HEK293 (cell line): ENCODE measurements around the gene DIS3L2.
"Not testable (repeated sequence)": the region's sequence is repeated elsewhere in the genome, so short reads cannot be mapped to it uniquely, and the experiment has no call there.

Experiments used
- CTCF ChIA-PET: fragments of 350-600 bp; formaldehyde crosslinking; extraction: SDS; loops from one replicate; lab custom pipeline; 2021; ENCODE audit warnings: antibody characterized with exemption; lab: Yijun Ruan, JAX
- POLR2A ChIA-PET: fragments of 300-600 bp; formaldehyde crosslinking; extraction: SDS; loops from one replicate; lab custom pipeline; 2020; ENCODE audit warnings: antibody characterized with exemption, inconsistent platforms; lab: Yijun Ruan, JAX
- H3K27ac ChIP-seq: fragments of 200-500 bp; sonication (Bioruptor generic); 2 replicates; pipeline ENCODE4 v1.5.1; 2014; ENCODE audit warnings: low read depth, low read length, control low read depth, inconsistent platforms; ENCODE audit errors: extremely low read depth
- H3K36me3 ChIP-seq, 2 experiments: fragments of 200-500 bp in 1 of 2; sonication (Bioruptor generic) in 1 of 2; 1 replicate in 1 of 2; 2 replicates in 1 of 2; pipeline ENCODE4 v1.5.1; 2014 to 2017; ENCODE audit warnings: inconsistent platforms in 2 of 2, low read length in 2 of 2; ENCODE audit not compliant: control insufficient read depth in 2 of 2, insufficient read depth in 1 of 2
- H3K4me1 ChIP-seq: fragments of 200-500 bp; sonication (Bioruptor generic); 2 replicates; pipeline ENCODE4 v1.5.1; 2014; ENCODE audit warnings: mild to moderate bottlenecking, low read length, inconsistent platforms; ENCODE audit not compliant: control insufficient read depth, insufficient read depth
- H3K4me3 ChIP-seq: 2 replicates; pipeline ENCODE4 v1.5.1; 2011; ENCODE audit warnings: low read depth, mild to moderate bottlenecking, control low read depth, low read length, moderate library complexity
- H3K9me3 ChIP-seq: fragments of 200-500 bp; sonication (Bioruptor generic); 2 replicates; pipeline ENCODE4 v1.5.1; 2014; ENCODE audit warnings: low read depth, low read length, inconsistent platforms; ENCODE audit not compliant: control insufficient read depth, insufficient read depth
- ZNF202 ChIP-seq: fragments of 450-650 bp; formaldehyde crosslinking; IDR thresholded peaks from 2 replicates; pipeline ENCODE4 v1.5.1; 2016; ENCODE audit warnings: missing biosample characterization, missing genetic modification characterization, borderline replicate concordance
- ZNF394 ChIP-seq: fragments of 450-650 bp; formaldehyde crosslinking; IDR thresholded peaks from 2 replicates; pipeline ENCODE4 v1.5.1; 2016; ENCODE audit warnings: missing biosample characterization, missing genetic modification characterization, mild to moderate bottlenecking, moderate library complexity, borderline replicate concordance
- ZNF426 ChIP-seq: fragments of 450-650 bp; formaldehyde crosslinking; IDR thresholded peaks from 2 replicates; pipeline ENCODE4 v1.5.1; 2017; ENCODE audit warnings: missing biosample characterization, missing genetic modification characterization, mild to moderate bottlenecking, inconsistent platforms, moderate library complexity
- ZNF555 ChIP-seq: fragments of 450-650 bp; formaldehyde crosslinking; conservative IDR thresholded peaks from 2 replicates; pipeline ENCODE4 v1.5.1; 2017; ENCODE audit warnings: missing biosample characterization, mild to moderate bottlenecking, missing genetic modification characterization, inconsistent platforms
- ZNF623 ChIP-seq: fragments of 450-650 bp; formaldehyde crosslinking; IDR thresholded peaks from 2 replicates; pipeline ENCODE4 v1.5.1; 2016; ENCODE audit warnings: missing biosample characterization, missing genetic modification characterization
- TF ChIP-seq, protein P1 (sequence below): fragments of 450-650 bp; formaldehyde crosslinking; IDR thresholded peaks from 2 replicates; pipeline ENCODE4 v1.5.1; 2016; ENCODE audit warnings: missing biosample characterization, missing genetic modification characterization
- TF ChIP-seq, protein P2 (sequence below): fragments of 450-650 bp; formaldehyde crosslinking; conservative IDR thresholded peaks from 2 replicates; pipeline ENCODE4 v1.5.1; 2016; ENCODE audit warnings: low read depth, missing biosample characterization, missing genetic modification characterization
- TF ChIP-seq, protein P3 (sequence below): fragments of 450-650 bp; formaldehyde crosslinking; conservative IDR thresholded peaks from 2 replicates; pipeline ENCODE4 v1.5.1; 2016; ENCODE audit warnings: low read depth, missing biosample characterization, missing genetic modification characterization

The DIS3L2 gene

DNA sequence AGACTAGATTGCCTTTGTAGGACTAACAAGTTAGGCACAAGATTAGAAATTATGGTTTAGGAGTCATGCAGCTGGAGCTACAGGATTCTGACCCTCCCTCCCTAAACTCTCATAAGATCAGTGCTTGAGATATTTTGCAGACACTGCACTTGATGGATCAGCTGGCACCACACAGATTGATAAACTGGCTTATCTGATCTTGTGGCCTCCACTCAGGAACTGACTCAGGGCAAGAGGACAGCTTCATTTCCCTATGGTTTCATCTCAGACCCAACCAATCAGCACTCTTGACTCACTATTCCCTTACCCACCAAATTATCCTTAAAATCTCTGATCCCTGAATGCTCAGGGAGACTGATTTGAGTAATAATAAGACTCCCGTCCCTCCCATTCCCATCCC is 152.3 kb downstream of the DIS3L2 start:
- Histone ChIP-seq H3K4me1 (0 out of 2 replicates have a peak, but pooled peaks cover 2% of the 10 kb centered on the region), H3K4me3 (no peak overlapping the region), H3K9me3 (no peaks in the 10 kb centered on the region), H3K27ac (no peak overlapping the region), H3K36me3 (no peaks in the 10 kb centered on the region)
- TF ChIP-seq, protein P1, sequence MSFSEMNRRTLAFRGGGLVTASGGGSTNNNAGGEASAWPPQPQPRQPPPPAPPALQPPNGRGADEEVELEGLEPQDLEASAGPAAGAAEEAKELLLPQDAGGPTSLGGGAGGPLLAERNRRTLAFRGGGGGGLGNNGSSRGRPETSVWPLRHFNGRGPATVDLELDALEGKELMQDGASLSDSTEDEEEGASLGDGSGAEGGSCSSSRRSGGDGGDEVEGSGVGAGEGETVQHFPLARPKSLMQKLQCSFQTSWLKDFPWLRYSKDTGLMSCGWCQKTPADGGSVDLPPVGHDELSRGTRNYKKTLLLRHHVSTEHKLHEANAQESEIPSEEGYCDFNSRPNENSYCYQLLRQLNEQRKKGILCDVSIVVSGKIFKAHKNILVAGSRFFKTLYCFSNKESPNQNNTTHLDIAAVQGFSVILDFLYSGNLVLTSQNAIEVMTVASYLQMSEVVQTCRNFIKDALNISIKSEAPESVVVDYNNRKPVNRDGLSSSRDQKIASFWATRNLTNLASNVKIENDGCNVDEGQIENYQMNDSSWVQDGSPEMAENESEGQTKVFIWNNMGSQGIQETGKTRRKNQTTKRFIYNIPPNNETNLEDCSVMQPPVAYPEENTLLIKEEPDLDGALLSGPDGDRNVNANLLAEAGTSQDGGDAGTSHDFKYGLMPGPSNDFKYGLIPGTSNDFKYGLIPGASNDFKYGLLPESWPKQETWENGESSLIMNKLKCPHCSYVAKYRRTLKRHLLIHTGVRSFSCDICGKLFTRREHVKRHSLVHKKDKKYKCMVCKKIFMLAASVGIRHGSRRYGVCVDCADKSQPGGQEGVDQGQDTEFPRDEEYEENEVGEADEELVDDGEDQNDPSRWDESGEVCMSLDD (tag by site-specific recombination), result no peak
- ChIA-PET POLR2A (no interaction called here), CTCF (interaction anchor here (0.7 kb wide), 3 partner anchors 28 to 191 kb away, joined by 3 read pairs; no protein-coding TSS in a partner anchor)

- TF ChIP-seq ZNF623 (tag by site-specific recombination) (peak; percentile 28; the same call in 1 of the 2 replicates), ZNF555 (peak; percentile 42), ZNF394 (tag by site-specific recombination) (peak; percentile 61; the same call in 1 of the 2 replicates), ZNF202 (tag by site-specific recombination) (0 out of 2 replicates have a peak, but pooled peaks have one; percentile 9), ZNF426 (tag by site-specific recombination) (peak; percentile 47)
- TF ChIP-seq, protein P2, sequence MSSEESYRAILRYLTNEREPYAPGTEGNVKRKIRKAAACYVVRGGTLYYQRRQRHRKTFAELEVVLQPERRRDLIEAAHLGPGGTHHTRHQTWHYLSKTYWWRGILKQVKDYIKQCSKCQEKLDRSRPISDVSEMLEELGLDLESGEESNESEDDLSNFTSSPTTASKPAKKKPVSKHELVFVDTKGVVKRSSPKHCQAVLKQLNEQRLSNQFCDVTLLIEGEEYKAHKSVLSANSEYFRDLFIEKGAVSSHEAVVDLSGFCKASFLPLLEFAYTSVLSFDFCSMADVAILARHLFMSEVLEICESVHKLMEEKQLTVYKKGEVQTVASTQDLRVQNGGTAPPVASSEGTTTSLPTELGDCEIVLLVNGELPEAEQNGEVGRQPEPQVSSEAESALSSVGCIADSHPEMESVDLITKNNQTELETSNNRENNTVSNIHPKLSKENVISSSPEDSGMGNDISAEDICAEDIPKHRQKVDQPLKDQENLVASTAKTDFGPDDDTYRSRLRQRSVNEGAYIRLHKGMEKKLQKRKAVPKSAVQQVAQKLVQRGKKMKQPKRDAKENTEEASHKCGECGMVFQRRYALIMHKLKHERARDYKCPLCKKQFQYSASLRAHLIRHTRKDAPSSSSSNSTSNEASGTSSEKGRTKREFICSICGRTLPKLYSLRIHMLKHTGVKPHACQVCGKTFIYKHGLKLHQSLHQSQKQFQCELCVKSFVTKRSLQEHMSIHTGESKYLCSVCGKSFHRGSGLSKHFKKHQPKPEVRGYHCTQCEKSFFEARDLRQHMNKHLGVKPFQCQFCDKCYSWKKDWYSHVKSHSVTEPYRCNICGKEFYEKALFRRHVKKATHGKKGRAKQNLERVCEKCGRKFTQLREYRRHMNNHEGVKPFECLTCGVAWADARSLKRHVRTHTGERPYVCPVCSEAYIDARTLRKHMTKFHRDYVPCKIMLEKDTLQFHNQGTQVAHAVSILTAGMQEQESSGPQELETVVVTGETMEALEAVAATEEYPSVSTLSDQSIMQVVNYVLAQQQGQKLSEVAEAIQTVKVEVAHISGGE (tag by site-specific recombination), result peak; percentile 56
- TF ChIP-seq, protein P3, sequence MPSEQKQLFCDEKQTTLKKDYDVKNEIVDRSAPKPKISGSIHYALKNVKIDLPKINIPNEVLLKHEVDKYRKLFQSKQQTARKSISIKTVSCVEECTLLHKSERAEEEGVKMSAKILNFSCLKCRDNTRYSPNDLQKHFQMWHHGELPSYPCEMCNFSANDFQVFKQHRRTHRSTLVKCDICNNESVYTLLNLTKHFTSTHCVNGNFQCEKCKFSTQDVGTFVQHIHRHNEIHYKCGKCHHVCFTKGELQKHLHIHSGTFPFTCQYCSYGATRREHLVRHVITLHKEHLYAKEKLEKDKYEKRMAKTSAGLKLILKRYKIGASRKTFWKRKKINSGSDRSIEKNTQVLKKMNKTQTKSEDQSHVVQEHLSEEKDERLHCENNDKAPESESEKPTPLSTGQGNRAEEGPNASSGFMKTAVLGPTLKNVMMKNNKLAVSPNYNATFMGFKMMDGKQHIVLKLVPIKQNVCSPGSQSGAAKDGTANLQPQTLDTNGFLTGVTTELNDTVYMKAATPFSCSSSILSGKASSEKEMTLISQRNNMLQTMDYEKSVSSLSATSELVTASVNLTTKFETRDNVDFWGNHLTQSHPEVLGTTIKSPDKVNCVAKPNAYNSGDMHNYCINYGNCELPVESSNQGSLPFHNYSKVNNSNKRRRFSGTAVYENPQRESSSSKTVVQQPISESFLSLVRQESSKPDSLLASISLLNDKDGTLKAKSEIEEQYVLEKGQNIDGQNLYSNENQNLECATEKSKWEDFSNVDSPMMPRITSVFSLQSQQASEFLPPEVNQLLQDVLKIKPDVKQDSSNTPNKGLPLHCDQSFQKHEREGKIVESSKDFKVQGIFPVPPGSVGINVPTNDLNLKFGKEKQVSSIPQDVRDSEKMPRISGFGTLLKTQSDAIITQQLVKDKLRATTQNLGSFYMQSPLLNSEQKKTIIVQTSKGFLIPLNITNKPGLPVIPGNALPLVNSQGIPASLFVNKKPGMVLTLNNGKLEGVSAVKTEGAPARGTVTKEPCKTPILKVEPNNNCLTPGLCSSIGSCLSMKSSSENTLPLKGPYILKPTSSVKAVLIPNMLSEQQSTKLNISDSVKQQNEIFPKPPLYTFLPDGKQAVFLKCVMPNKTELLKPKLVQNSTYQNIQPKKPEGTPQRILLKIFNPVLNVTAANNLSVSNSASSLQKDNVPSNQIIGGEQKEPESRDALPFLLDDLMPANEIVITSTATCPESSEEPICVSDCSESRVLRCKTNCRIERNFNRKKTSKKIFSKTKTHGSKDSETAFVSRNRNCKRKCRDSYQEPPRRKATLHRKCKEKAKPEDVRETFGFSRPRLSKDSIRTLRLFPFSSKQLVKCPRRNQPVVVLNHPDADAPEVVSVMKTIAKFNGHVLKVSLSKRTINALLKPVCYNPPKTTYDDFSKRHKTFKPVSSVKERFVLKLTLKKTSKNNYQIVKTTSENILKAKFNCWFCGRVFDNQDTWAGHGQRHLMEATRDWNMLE (tag by site-specific recombination), result peak; percentile 58
- TF ChIP-seq, all 188 proteins: peak for 7; not testable (repeated sequence) for 181
- POLR2A ChIA-PET, result not testable (repeated sequence)
- CTCF ChIA-PET, result interaction anchor here (0.7 kb wide), 1 partner anchor 133 kb away, joined by 3 read pairs; no protein-coding TSS in a partner anchor
Measured at GRCh38 chr2:232115728-232116361, 154.3 kb downstream of the DIS3L2 start.

More at GRCh38 chr2:232115728-232116361, 154.3 kb downstream of the DIS3L2 start:
- H3K4me3 ChIP-seq, H3K9me3 ChIP-seq, H3K4me1 ChIP-seq, H3K27ac ChIP-seq, H3K36me3 ChIP-seq: not testable (repeated sequence)
